22Rv1 (cell line): Measurements from ENCODE around the gene HPSE2.

ENCODE experiments used
- ZFX ChIP-seq: fragments of 450-650 bp; IDR thresholded peaks from 2 replicates; pipeline ENCODE4 v1.6.1; 2017; ENCODE audit warnings: antibody characterized with exemption, borderline replicate concordance
- TF ChIP-seq, protein P1 (sequence below): fragments of 450-650 bp; IDR thresholded peaks from 2 replicates; pipeline ENCODE4 v1.5.1; 2017; ENCODE audit warnings: mild to moderate bottlenecking

- TF ChIP-seq, protein P1, sequence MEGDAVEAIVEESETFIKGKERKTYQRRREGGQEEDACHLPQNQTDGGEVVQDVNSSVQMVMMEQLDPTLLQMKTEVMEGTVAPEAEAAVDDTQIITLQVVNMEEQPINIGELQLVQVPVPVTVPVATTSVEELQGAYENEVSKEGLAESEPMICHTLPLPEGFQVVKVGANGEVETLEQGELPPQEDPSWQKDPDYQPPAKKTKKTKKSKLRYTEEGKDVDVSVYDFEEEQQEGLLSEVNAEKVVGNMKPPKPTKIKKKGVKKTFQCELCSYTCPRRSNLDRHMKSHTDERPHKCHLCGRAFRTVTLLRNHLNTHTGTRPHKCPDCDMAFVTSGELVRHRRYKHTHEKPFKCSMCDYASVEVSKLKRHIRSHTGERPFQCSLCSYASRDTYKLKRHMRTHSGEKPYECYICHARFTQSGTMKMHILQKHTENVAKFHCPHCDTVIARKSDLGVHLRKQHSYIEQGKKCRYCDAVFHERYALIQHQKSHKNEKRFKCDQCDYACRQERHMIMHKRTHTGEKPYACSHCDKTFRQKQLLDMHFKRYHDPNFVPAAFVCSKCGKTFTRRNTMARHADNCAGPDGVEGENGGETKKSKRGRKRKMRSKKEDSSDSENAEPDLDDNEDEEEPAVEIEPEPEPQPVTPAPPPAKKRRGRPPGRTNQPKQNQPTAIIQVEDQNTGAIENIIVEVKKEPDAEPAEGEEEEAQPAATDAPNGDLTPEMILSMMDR, result no peak
- no peak for TF ChIP-seq ZFX
These were observed 646.6 kb downstream of the HPSE2 start for GRCh38 chr10:98589007-98589406.
